GM12874 (cell line): ENCODE results near the gene LETM1.

Source experiments
- TF ChIP-seq, protein P1 (sequence below): IDR thresholded peaks from 2 replicates; pipeline ENCODE4 v1.5.1; 2011; ENCODE audit warnings: low read depth, mild to moderate bottlenecking, control low read depth, low read length, moderate library complexity; ENCODE audit not compliant: insufficient read depth

Gene LETM1

GRCh38 chr4:1885414-1885813 lies 29.5 kb upstream of the LETM1 start:
- TF ChIP-seq, protein P1, sequence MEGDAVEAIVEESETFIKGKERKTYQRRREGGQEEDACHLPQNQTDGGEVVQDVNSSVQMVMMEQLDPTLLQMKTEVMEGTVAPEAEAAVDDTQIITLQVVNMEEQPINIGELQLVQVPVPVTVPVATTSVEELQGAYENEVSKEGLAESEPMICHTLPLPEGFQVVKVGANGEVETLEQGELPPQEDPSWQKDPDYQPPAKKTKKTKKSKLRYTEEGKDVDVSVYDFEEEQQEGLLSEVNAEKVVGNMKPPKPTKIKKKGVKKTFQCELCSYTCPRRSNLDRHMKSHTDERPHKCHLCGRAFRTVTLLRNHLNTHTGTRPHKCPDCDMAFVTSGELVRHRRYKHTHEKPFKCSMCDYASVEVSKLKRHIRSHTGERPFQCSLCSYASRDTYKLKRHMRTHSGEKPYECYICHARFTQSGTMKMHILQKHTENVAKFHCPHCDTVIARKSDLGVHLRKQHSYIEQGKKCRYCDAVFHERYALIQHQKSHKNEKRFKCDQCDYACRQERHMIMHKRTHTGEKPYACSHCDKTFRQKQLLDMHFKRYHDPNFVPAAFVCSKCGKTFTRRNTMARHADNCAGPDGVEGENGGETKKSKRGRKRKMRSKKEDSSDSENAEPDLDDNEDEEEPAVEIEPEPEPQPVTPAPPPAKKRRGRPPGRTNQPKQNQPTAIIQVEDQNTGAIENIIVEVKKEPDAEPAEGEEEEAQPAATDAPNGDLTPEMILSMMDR, result no peak

DNA sequence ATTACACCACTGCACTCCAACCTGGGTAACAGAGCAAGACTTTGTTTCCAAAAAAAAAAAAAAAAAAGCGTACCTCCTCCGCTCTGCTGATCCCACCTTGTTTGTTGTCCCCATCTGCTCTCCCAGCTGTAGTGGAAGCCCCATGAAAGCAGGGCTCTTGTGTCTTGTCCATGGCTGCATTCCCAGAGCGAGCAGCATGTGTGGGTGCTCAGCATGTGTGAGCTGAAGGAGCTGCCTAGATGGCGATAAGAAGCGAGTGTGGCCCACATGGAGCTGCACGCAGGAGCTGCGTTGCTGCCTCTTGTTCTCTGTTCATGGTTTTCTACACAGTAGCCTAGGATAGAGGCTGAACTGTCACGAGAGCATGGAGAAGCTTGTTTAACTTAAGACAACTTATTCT lies 27.6 kb upstream of the LETM1 start:
- TF ChIP-seq, protein P1, result no peak

DNA sequence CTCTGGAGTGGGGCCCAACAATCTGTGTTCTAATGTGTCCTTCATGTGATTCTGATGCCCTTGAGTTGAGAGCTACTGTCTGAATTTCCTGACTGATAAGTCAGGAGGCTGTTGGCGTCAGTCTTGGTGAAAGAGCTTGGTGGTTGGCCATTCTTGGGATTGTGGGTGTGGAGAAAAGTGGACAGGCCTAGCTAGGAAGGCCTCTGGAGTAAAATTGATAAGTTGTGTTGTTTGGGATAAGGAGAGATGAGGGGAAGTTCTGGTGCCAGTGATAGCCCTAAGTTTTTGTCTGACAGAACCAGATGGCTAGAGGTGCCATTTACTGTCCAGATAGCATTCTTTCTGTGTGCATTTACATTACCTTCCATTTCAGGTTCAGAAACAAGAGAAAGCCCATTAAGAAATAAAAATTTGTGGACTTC lies 26.9 kb upstream of the LETM1 start:
- TF ChIP-seq, protein P1, result no peak

GRCh38 chr4:1880332-1880731 lies 24.4 kb upstream of the LETM1 start:
- TF ChIP-seq, protein P1, result no peak

DNA sequence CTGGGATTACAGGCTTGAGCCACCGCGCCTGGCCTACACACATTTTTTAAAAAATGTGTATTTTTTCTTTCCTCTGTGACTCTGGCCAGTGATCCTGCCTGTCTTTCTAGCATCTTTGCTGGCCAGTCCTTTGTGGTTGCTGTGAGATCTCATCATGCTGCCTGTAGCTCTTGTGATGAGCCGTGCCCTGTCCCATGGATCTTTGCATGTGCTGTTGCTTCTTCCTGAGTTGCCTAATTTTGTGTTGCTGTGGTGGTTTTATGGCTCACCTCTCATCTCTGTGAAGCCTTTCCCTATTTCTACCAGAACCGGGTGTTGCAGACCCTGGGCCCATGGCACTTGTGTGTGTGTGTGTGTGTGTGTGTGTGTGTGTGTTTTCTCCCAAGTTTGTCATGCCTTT lies 23.5 kb upstream of the LETM1 start:
- TF ChIP-seq, protein P1, result no peak

DNA sequence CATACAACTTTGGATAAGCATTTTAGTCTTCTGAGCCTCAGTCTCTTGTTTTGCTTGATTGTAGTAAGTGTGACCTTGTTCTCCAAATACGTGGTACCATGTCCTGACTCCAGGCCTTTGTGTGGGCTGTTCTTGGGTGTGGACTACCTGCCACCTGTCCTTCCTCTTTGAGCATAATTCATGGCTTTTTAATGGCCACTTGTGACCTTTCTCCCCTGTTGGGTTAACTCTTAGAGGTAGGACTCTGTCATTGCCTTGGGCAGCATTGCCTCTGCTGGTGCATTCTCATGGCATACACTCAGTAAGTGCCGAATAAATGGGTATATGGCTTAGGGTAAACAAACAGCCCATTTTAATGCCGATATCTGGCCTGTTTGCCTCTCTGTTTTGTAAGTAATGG lies 18.2 kb upstream of the LETM1 start:
- TF ChIP-seq, protein P1, result no peak

DNA sequence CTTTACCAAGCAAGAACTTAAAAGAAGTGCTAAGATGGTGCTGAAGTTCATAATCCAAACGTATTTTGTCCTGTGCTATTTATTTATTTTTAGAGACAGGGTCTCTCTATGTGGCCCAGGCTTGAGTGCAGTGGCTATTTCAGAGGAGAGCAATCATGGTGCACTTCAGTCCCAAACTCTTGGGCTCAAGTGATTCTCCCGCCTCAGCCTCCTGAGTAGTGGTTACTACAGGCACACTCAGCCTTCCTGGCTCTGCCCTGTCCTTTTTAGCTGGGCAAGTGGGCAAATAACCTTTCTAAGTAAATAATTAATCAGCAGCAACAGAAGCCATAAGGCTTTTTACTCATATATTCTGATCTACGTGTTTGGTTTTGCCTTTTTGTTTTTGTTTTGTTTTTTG lies 17.8 kb upstream of the LETM1 start:
- TF ChIP-seq, protein P1, result no peak

DNA sequence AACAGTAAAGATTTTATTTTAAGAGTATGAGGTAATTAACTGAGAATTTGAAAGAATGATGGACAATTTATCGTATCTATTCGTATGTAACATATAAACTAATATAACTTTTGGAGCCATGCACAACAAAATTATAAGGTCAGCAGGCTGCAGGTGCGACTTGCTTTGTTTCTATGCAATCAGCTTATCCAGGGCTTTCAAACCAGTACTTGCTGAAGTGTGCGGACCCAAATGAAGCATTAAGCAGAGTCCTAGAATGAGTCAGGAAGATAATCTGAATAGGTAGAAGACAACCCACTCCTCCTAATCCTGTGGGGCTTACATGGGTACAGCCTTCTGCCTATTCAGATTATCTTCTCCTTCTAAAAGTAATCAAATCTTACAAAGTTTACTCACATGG lies 17.3 kb upstream of the LETM1 start:
- TF ChIP-seq, protein P1, result no peak
